GDM1 (cell line): ENCODE data around the gene RABGGTA.

Experiments used
- DNase-seq: peaks from one replicate; lab custom pipeline; 2025; lab: John Stamatoyannopoulos, UW

Gene RABGGTA

GRCh38 chr14:24271134-24271833 lies at the start of gene RABGGTA:
TSS of gene RABGGTA (minus strand) at chr14:24271597. CDS start at chr14:24271115, 482 bp downstream.
- peak; percentile 81 for DNase-seq

GRCh38 chr14:24317141-24317928 lies 45.9 kb upstream of the RABGGTA start:
- DNase-seq, result no peak

GRCh38 chr14:24316597-24316950 lies 45.2 kb upstream of the RABGGTA start:
- no peak for DNase-seq

- DNase-seq, result no peak
Measured at GRCh38 chr14:24315807-24316596, 44.6 kb upstream of the RABGGTA start.

- DNase-seq, result no peak
Measured at GRCh38 chr14:24315243-24315806, 43.9 kb upstream of the RABGGTA start.

GRCh38 chr14:24314377-24315193 lies 43.2 kb upstream of the RABGGTA start:
- DNase-seq, result no peak

GRCh38 chr14:24313913-24314312 lies 42.5 kb upstream of the RABGGTA start:
- peak; percentile 72 for DNase-seq

- peak; percentile 92 for DNase-seq
Measured at GRCh38 chr14:24312736-24313507, 41.5 kb upstream of the RABGGTA start.

- no peak for DNase-seq
Measured at GRCh38 chr14:24311837-24312615, 40.6 kb upstream of the RABGGTA start.

- peak; percentile 65 for DNase-seq
Measured at GRCh38 chr14:24310646-24311604, 39.5 kb upstream of the RABGGTA start, which contains the start of gene LTB4R. TSS of gene LTB4R (plus strand) at chr14:24311502. CDS start at chr14:24315652, 4,150 bp downstream.

GRCh38 chr14:24310265-24310645 lies 38.9 kb upstream of the RABGGTA start:
- DNase-seq, result no peak

GRCh38 chr14:24309538-24310264 lies 38.3 kb upstream of the RABGGTA start, which contains the start of gene LTB4R2:
TSS of gene LTB4R2 (plus strand) at chr14:24310140. CDS start at chr14:24310665, 525 bp downstream.
- no peak for DNase-seq

GRCh38 chr14:24308342-24309124 lies 37.1 kb upstream of the RABGGTA start:
- DNase-seq, result no peak

GRCh38 chr14:24307575-24308341 lies 36.4 kb upstream of the RABGGTA start, which contains the start of gene CIDEB:
TSS of gene CIDEB (minus strand) at chr14:24307977. CDS start at chr14:24307858, 119 bp downstream.
- DNase-seq, result peak; percentile 48

- DNase-seq, result no peak
Measured at GRCh38 chr14:24307156-24307574, 35.8 kb upstream of the RABGGTA start.

GRCh38 chr14:24304019-24304387 lies 32.6 kb upstream of the RABGGTA start:
- no peak for DNase-seq
